Activated CD8-positive, alpha-beta memory T cell treated with anti-CD3 and anti-CD28 coated beads, Interleukin-2, amount 10 ng/mL, durations not matched to agents 7 days and 5 days (primary cell): ENCODE results near the gene LY6G6F. TPM values are rescaled to one million over a fixed set of nuclear protein-coding genes. Genes with fewer than 3 reads are reported as not detected.
"Not testable (repeated sequence)": the region's sequence is repeated elsewhere in the genome, so short reads cannot be mapped to it uniquely, and the experiment has no call there.

Source experiments
- ATAC-seq: fragments of 150-1000 bp; cut with Tn5 transposase; one replicate; pipeline ENCODE4 v1.10.0; 2021; ENCODE audit warnings: moderate library complexity
- CTCF ChIA-PET: fragments of 350-600 bp; sonication (Branson Sonifier 250); formaldehyde crosslinking; loops from one replicate; lab custom pipeline; 2021; ENCODE audit warnings: antibody characterized with exemption; lab: Charles Lee
- DNase-seq: peaks from one replicate; pipeline ENCODE4 v3.0.0-alpha.2; 2020
- H3K27ac Mint-ChIP-seq: one replicate; pipeline ENCODE4 v1.8.0; 2021; ENCODE audit warnings: mild to moderate bottlenecking, mixed read lengths
- H3K27me3 Mint-ChIP-seq: one replicate; pipeline ENCODE4 v1.8.0; 2021; ENCODE audit warnings: mixed read lengths
- H3K36me3 Mint-ChIP-seq: one replicate; pipeline ENCODE4 v1.8.0; 2021; ENCODE audit warnings: mild to moderate bottlenecking, mixed read lengths
- H3K4me1 Mint-ChIP-seq: one replicate; pipeline ENCODE4 v1.8.0; 2021; ENCODE audit warnings: mixed read lengths
- H3K4me3 Mint-ChIP-seq: one replicate; pipeline ENCODE4 v1.8.0; 2021; ENCODE audit warnings: mild to moderate bottlenecking, moderate library complexity, mixed read lengths
- H3K9me3 Mint-ChIP-seq: one replicate; pipeline ENCODE4 v1.8.0; 2022; ENCODE audit warnings: low read depth, mixed read lengths
- total RNA-seq, 2 experiments: library from RNA; stranded (reverse); gene quantifications; one replicate each; pipeline ENCODE4 v1.2.3, GENCODE V29; 2021

The LY6G6F gene
- total RNA-seq, 2 experiments from 2014 or later = not detected

DNA sequence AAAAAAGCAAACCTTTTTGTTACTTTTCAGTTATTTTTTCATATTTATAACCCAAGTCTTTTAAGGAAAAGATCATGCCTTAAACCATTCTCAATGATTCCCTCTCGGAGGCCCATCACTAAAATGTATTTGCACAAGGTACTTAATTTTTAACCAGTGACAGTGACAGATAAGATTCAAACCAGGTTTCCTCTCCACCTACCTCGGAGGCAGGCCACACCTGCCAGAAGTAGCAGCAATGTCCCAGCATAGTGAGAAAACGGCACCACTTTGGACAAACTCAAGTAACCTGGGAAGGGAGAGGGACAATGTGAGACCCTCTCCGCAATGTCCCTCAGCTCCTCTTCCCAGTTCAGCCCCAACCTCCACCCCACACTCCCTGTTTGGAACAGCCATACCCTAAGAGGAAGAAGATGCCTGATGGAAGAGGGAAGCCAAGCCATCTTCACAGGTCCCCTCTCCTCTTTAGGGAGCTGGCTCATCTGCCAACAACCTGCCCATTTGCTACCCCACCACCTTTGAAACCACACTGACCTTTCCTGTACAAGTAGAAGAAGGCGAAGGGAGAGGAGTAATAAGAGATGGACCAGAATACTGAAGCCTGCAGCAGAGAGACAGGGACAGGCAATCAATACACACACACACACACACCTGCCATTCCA, 5.8 kb upstream of the LY6G6F start:
- DNase-seq (no peak), ATAC-seq (no peak)
- Mint-ChIP-seq H3K4me1 (peaks cover 39% of the 10 kb centered on the region), H3K9me3 (no peaks in the 10 kb centered on the region), H3K4me3 (peak overlapping the region; percentile 19), H3K27ac (peak overlapping the region; percentile 50), H3K36me3 (peaks cover 25% of the 10 kb centered on the region), H3K27me3 (no peaks in the 10 kb centered on the region)
- CTCF ChIA-PET = interaction anchor here (1.6 kb wide), 1 partner anchor 20 kb away, joined by 4 read pairs; the partner anchor contains the start of gene LY6G5C

DNA sequence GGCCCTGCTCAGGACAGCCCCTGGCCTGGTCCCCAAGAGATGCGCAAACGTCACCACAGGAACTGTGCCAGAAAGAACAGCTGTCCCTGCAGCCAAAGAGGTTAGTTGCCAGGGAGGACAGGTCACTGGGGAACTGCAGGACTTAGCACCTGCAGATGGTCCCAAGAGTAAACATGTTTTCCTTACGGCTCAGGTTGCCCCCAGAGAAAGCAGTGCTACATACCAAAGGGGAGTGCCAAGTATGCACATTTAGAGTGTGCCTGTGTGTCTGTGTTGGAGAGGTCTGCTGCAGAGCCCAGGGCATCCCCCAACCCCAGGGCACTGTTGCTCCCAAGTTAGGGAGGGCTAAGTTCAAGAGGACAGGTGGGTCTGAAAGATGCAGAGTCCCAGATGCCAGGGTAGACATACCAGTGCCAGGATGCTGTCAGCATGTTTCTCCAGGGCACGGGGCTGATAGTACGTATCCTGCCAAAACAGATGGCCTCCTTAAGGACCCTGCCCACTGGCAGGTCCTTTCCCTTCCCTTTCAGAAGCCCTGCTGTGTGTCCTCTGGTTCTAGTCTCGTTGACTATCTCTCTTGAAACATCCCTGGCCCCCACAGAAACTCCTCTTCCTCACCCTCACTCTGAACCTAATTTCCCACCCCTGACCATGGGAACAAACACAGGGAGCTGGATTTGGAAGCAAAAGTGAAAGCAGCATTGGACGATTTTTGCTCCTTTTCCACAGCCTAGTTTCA, 4.8 kb upstream of the LY6G6F start:
- DNase-seq = no peak
- Mint-ChIP-seq H3K36me3 (peaks cover 21% of the 10 kb centered on the region), H3K9me3 (no peaks in the 10 kb centered on the region), H3K27ac (peak overlapping the region; percentile 98), H3K4me1 (peaks cover 39% of the 10 kb centered on the region), H3K27me3 (no peaks in the 10 kb centered on the region), H3K4me3 (peak overlapping the region; percentile 100)
- CTCF ChIA-PET = interaction anchor here (1.0 to 3.3 kb wide), 4 partner anchors 21 to 128 kb away, joined by 4 to 15 read pairs (median 5); partner anchors contain the start of genes CLIC1 and LY6G5C
- ATAC-seq = no peak

DNA sequence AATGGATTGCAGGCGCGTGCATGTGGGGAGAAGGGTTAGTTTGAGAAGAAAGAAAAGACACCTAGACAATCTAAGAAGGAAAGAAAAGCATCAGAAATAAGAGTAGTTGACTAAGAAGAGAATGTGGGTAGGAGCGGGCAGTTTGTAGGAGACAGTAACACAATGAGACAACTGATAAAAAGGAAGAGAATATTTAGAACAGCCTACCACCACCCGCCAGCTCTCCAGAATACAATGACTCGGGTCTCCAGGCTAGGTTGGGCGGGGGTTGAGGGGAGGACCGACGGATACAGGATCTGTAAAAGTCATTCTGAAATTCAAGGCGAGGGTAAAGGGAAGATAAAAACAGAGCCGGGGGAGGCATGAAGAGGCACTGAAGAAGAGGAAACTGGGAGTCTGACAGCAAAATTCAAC, 4.3 kb upstream of the LY6G6F start:
- H3K9me3 Mint-ChIP-seq = no peaks in the 10 kb centered on the region
- CTCF ChIA-PET = interaction anchor here (1.0 to 3.3 kb wide), 8 partner anchors 9 to 161 kb away, joined by 3 to 15 read pairs (median 5); partner anchors contain the start of genes CLIC1, DDX39B and LY6G5C
- no peaks in the 10 kb centered on the region for H3K27me3 Mint-ChIP-seq
- H3K4me1 Mint-ChIP-seq = peaks cover 37% of the 10 kb centered on the region
- peak overlapping the region; percentile 98 for H3K27ac Mint-ChIP-seq
- H3K4me3 Mint-ChIP-seq = peak overlapping the region; percentile 100
- ATAC-seq (no peak), DNase-seq (no peak)
- H3K36me3 Mint-ChIP-seq = peaks cover 15% of the 10 kb centered on the region

DNA sequence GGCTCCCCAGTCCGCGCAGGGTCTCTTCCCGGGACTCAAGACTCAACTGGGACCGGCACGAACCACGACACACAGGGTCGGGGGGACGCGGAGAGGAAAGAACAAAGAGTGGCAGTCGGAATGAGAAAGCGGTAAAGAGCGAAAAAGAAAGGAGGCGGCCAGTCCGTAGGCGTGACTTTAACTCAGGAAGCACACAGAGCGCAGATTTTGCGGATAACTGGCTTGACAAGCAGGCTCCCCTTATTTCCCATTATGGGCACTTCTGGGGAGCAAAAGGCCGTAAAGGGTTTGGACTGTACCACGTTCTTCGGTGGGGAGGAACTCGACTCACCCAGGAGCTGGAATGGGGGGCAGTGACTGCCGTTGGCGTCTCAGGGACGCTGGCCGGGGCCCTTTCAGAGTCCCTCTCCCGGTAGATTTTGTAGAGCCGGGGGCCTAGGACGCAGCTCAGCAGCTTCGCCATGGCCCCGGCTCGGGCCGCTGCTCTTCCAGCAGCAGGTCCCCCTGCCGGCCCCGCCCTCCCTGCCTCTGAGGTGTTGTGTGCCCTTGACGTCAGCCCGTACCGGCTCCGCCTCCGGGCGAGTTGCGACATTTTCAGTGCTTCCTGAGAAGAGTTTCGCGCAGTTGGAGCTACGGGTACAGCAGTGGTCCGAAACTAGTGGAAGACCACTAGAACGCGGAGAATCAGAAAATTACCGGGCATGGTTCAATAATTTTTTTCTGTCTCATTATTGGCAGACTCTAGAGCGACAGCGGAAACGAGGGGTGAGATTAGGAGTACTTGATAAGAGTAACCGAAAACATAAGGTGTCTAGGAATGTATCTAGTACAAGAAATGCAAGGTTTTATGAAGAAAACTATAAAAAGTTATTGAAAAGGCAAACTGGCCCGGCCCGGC, 3.6 kb upstream of the LY6G6F start, which contains the start of gene ABHD16A:
ABHD16A (minus strand) TSS at position 506 of the 898 bp plus-strand sequence; CDS start at position 463, 43 bp downstream.
- Mint-ChIP-seq H3K4me1 (peaks cover 32% of the 10 kb centered on the region), H3K27ac (peak within 1 kb of the TSS; percentile 98), H3K9me3 (no peaks in the 10 kb centered on the region), H3K4me3 (peak within 1 kb of the TSS; percentile 100), H3K27me3 (no peaks in the 10 kb centered on the region), H3K36me3 (peaks cover 11% of the 10 kb centered on the region)
- DNase-seq (peak; percentile 99), ATAC-seq (peak; percentile 96)
- CTCF ChIA-PET = interaction anchor here (0.6 to 3.3 kb wide), 19 partner anchors 9 to 162 kb away, joined by 3 to 15 read pairs (median 4); partner anchors contain the start of genes CLIC1, DDX39B, HSPA1B and LY6G5C

DNA sequence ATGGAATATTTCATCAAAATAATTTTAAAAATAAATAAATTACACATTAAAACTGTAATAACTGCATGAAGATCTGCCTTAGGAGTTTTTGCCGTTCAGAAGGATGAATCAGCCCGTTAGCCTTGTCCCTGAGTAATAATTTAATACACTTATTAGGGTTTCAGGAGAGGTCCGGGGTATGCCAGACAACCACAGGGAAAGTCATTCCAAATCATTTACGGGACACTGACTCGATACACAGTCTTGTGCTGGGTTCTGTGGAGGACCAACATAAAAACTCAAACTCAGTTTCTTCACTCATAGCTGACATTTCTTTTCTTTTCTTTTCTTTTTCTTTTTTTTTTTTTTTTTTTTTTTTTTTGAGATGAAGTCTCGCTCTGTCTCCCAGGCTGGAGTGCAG, 735 bp upstream of the LY6G6F start:
- no peak for ATAC-seq
- CTCF ChIA-PET = interaction anchor here (0.8 to 1.2 kb wide), 2 partner anchors 33 to 64 kb away, joined by 3 to 6 read pairs; no protein-coding TSS in a partner anchor
- no peak for DNase-seq
- Mint-ChIP-seq H3K36me3 (peaks cover 3% of the 10 kb centered on the region), H3K27ac (no peak overlapping the region), H3K9me3 (no peaks in the 10 kb centered on the region), H3K4me1 (peaks cover 28% of the 10 kb centered on the region), H3K27me3 (no peaks in the 10 kb centered on the region), H3K4me3 (no peak overlapping the region)

DNA sequence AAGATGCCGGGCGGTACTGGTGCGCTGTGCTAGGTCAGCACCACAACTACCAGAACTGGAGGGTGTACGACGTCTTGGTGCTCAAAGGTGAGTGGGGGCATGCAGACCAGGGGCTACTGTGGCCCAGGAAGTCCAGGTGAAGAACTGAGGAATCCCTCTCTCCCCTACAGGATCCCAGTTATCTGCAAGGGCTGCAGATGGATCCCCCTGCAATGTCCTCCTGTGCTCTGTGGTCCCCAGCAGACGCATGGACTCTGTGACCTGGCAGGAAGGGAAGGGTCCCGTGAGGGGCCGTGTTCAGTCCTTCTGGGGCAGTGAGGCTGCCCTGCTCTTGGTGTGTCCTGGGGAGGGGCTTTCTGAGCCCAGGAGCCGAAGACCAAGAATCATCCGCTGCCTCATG, 1.0 kb downstream of the LY6G6F start:
- Mint-ChIP-seq H3K27me3 (no peaks in the 10 kb centered on the region), H3K9me3 (no peaks in the 10 kb centered on the region), H3K27ac (no peak overlapping the region), H3K36me3 (no peaks in the 10 kb centered on the region), H3K4me3 (no peak overlapping the region), H3K4me1 (peaks cover 23% of the 10 kb centered on the region)
- no peak for DNase-seq
- ATAC-seq = no peak
- CTCF ChIA-PET = interaction anchor here (1.4 kb wide), 1 partner anchor 22 kb away, joined by 3 read pairs; no protein-coding TSS in a partner anchor

DNA sequence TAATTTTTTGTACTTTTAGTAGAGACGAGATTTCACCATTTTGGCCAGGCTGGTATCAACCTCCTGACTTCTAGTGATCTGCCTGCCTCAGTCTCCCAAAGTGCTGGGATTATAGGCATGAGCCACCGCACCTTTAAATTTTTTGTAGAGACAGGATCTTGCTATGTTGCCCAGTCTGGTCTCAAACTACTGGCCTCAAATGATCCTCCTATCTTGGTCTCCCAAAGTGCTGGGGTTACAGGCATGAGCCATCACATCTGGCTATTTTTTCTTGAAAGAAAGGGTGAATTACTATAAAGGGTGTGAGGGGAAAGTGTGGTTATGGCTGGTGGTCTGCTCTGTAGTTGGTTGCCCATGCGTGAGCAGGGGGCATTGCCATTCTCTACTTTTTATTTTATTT, 1.6 kb downstream of the LY6G6F start:
- ATAC-seq (no peak), DNase-seq (no peak)
- no peak overlapping the region for H3K4me3 Mint-ChIP-seq
- peaks cover 1% of the 10 kb centered on the region for H3K27me3 Mint-ChIP-seq
- no peaks in the 10 kb centered on the region for H3K36me3 Mint-ChIP-seq
- H3K27ac Mint-ChIP-seq = no peak overlapping the region
- no peaks in the 10 kb centered on the region for H3K9me3 Mint-ChIP-seq
- peaks cover 23% of the 10 kb centered on the region for H3K4me1 Mint-ChIP-seq
- CTCF ChIA-PET = interaction anchor here (0.7 to 1.4 kb wide), 4 partner anchors 22 to 122 kb away, joined by 3 to 6 read pairs (median 4); no protein-coding TSS in a partner anchor

DNA sequence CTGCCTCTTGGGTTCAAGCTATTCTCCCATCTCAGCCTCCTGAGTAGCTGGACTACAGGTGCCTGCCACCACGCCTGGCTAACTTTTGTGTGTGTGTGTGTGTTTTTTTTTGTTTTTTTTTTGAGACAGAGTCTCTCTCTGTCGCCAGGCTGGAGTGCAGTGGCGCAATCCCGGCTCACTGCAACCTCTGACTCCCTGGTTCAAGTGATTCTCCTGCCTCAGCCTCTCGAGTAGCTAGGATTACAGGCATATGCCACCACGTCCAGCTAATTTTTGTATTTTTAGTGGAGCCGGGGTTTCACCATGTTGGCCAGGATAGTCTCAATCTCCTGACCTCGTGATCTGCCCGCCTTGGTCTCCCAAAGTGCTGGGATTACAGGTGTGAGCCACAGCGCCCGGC, 2.5 kb downstream of the LY6G6F start:
- CTCF ChIA-PET = interaction anchor here (0.7 to 1.2 kb wide), 4 partner anchors 29 to 121 kb away, joined by 3 to 6 read pairs (median 4); no protein-coding TSS in a partner anchor

DNA sequence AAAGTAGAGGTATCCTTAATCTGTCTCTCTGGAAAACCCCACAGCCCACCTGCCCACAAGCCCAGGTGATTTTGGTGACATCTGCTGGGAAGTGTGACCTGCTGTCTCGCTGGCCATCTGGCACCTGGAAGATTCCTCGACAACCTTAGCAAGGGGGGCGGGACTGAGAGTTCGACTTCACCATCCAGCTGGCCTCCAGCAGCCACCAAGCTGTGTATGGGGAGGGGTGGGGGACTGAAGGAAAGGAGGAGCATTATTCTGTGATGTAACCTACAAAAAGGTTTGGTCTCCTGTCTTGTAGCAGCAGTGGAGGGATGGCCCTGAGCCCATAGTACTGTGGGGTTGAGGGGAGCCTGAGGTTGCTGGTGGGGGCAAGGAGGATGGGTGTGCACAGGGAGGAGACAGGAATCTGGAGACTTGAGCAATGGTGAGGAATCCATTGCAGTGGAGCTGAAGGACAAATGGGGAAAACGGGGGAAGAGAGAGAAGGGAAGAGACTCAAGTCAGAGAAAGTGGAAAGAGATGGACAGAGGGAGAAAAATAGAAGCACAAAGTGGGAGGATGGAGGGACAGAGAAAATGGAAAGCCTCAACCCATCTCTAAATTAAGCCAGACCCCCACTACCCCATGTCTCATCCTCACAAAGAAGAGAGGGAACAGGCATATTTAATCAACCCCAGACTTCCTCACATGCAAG, 4.0 kb downstream of the LY6G6F start:
- no peak for DNase-seq
- H3K4me3 Mint-ChIP-seq = no peak overlapping the region
- H3K9me3 Mint-ChIP-seq = no peaks in the 10 kb centered on the region
- CTCF ChIA-PET = interaction anchor here (0.9 to 1.3 kb wide), 2 partner anchors 19 kb away, joined by 3 to 5 read pairs; no protein-coding TSS in a partner anchor
- no peak for ATAC-seq
- H3K4me1 Mint-ChIP-seq = peaks cover 16% of the 10 kb centered on the region
- H3K27me3 Mint-ChIP-seq = peaks cover 7% of the 10 kb centered on the region
- no peak overlapping the region for H3K27ac Mint-ChIP-seq
- no peaks in the 10 kb centered on the region for H3K36me3 Mint-ChIP-seq

More for the DNA sequence above, 2.5 kb downstream of the LY6G6F start:
- H3K27ac Mint-ChIP-seq, H3K27me3 Mint-ChIP-seq, H3K36me3 Mint-ChIP-seq, ATAC-seq, H3K4me3 Mint-ChIP-seq, DNase-seq, H3K9me3 Mint-ChIP-seq: not testable (repeated sequence)
- H3K4me1 Mint-ChIP-seq = peaks cover 16% of the 10 kb centered on the region

DNA sequence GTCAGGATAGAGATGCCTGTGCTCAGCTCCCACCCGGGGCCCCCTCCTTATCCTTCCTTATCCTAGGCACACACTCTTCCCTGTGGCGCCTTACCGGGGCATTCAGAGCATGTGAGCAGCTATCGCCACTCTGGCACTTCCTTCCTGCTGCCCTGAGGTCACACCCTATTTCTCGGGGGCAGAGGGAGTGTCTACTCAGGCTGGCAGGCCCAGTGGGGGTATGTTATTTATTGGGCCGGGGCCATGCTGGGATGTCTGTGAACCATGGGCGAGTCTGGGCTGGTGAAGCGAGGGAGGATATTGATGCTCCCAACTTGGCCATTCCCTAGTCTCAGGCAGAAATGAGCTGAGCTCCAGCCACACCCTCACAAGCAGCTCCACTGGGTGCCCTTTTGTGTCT, 4.6 kb downstream of the LY6G6F start:
- ATAC-seq (peak; percentile 63), DNase-seq (no peak)
- H3K27me3 Mint-ChIP-seq = peaks cover 7% of the 10 kb centered on the region
- H3K4me1 Mint-ChIP-seq = peaks cover 16% of the 10 kb centered on the region
- H3K36me3 Mint-ChIP-seq = no peaks in the 10 kb centered on the region
- no peak overlapping the region for H3K4me3 Mint-ChIP-seq
- no peaks in the 10 kb centered on the region for H3K9me3 Mint-ChIP-seq
- CTCF ChIA-PET = interaction anchor here (0.9 to 1.3 kb wide), 2 partner anchors 19 kb away, joined by 3 to 5 read pairs; no protein-coding TSS in a partner anchor
- H3K27ac Mint-ChIP-seq = no peak overlapping the region

DNA sequence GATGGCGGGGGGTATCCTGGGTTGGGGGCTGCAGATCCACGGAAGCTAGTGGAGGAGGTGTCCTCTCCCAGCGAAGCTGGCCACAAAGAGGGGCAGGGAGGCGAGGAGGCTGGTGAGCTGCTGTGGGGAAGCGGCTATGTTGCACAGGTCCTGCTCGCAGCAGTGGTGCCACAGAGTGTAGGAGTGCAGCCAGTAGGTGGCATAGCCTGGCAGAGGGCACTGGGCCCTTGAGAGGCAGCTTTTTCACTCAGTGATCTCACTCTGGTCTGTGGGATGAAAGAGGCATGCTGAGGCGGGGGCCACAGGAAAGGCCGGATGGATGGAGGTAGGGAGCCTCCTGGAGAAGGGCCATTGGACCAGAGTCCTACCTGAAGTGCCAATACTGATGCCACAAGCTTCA, 5.6 kb downstream of the LY6G6F start:
- H3K4me1 Mint-ChIP-seq = peaks cover 16% of the 10 kb centered on the region
- CTCF ChIA-PET = interaction anchor here (0.5 to 1.0 kb wide), 2 partner anchors 28 to 58 kb away, joined by 3 read pairs; no protein-coding TSS in a partner anchor
- no peaks in the 10 kb centered on the region for H3K36me3 Mint-ChIP-seq
- H3K27me3 Mint-ChIP-seq = peaks cover 7% of the 10 kb centered on the region
- no peaks in the 10 kb centered on the region for H3K9me3 Mint-ChIP-seq
- H3K4me3 Mint-ChIP-seq = no peak overlapping the region
- ATAC-seq = peak; percentile 37
- H3K27ac Mint-ChIP-seq = no peak overlapping the region
- no peak for DNase-seq

DNA sequence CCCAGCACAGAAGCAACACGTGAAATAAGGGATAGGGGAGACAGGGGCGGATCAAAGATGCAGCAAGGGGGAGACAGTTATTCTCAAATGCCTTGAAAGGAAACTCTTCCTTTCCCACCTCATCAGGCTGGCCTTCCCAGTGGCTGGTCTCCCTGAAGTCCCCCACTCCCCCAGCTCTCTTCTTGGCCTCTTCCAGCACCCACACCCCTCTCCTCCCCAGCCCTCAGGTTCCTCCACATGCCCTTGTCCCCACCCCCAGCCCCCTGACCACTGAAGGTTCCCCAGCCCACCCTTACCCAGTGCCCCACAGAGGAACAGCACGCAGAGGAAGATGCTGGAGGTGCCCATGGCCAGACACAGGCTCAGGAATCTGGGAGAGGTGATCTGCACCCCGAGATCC, 6.8 kb downstream of the LY6G6F start:
- CTCF ChIA-PET = interaction anchor here (0.9 kb wide), 1 partner anchor 12 kb away, joined by 3 read pairs; no protein-coding TSS in a partner anchor
- no peak for ATAC-seq
- no peak for DNase-seq
- Mint-ChIP-seq H3K4me3 (no peak overlapping the region), H3K36me3 (no peaks in the 10 kb centered on the region), H3K9me3 (no peaks in the 10 kb centered on the region), H3K27me3 (peaks cover 7% of the 10 kb centered on the region), H3K27ac (no peak overlapping the region), H3K4me1 (peaks cover 16% of the 10 kb centered on the region)
